HepG2 (cell line): Measurements from ENCODE around the gene MBLAC1. TPM values are rescaled to one million over a fixed set of nuclear protein-coding genes. Genes with fewer than 3 reads are reported as not detected.
A peak's percentile ranks its signal among the peaks of the same experiment; 100 is the strongest.

Source experiments
- ARID3A ChIP-seq: IDR thresholded peaks from 2 replicates; pipeline ENCODE4 v1.6.1; 2012; ENCODE audit warnings: low read depth, low read length, improper control_type of control experiment
- DPF2 ChIP-seq: sonication (generic); formaldehyde crosslinking; IDR thresholded peaks from 2 replicates; pipeline ENCODE4 v1.4.0; 2020; ENCODE audit warnings: mild to moderate bottlenecking, low read depth, missing genetic modification reagents, borderline replicate concordance
- FOXK2 ChIP-seq: fragments of 450-650 bp; IDR thresholded peaks from 2 replicates; pipeline ENCODE4 v1.6.1; 2016
- GLI4 ChIP-seq: sonication (generic); formaldehyde crosslinking; IDR thresholded peaks from 2 replicates; pipeline ENCODE4 v1.5.1; 2020; ENCODE audit warnings: missing genetic modification reagents, mild to moderate bottlenecking, moderate library complexity, borderline replicate concordance
- HNF1B ChIP-seq: sonication (generic); formaldehyde crosslinking; IDR thresholded peaks from 2 replicates; pipeline ENCODE4 v1.5.1; 2020; ENCODE audit warnings: mild to moderate bottlenecking, moderate library complexity, missing genetic modification reagents
- HNRNPL ChIP-seq: fragments of 200-400 bp; formaldehyde crosslinking; IDR thresholded peaks from 2 replicates; pipeline ENCODE4 v1.6.1; 2017; ENCODE audit warnings: mild to moderate bottlenecking, low read depth, low read length
- MAFF ChIP-seq: IDR thresholded peaks from 2 replicates; pipeline ENCODE4 v1.6.1; 2011; ENCODE audit warnings: low read depth, low read length, improper control_type of control experiment
- MLLT10 ChIP-seq: sonication (generic); formaldehyde crosslinking; IDR thresholded peaks from 2 replicates; pipeline ENCODE4 v1.4.0; 2020; ENCODE audit warnings: missing genetic modification reagents
- NCOA2 ChIP-seq: sonication (generic); formaldehyde crosslinking; IDR thresholded peaks from 2 replicates; pipeline ENCODE4 v1.8.0; 2022; ENCODE audit warnings: inconsistent platforms
- SMAD9 ChIP-seq: sonication (generic); formaldehyde crosslinking; IDR thresholded peaks from 2 replicates; pipeline ENCODE4 v1.5.1; 2020; ENCODE audit warnings: mild to moderate bottlenecking, missing genetic modification reagents
- ZBTB40 ChIP-seq, 2 experiments: fragments of 450-650 bp in 1 of 2; sonication (generic) in 1 of 2; formaldehyde crosslinking in 1 of 2; IDR thresholded peaks; 2 replicates each; pipeline versions ENCODE4 v1.6.1 to v1.8.0; 2016 to 2022; ENCODE audit warnings: antibody characterized with exemption in 1 of 2, mild to moderate bottlenecking in 1 of 2, missing genetic modification reagents in 1 of 2
- ZNF383 ChIP-seq: sonication (generic); formaldehyde crosslinking; IDR thresholded peaks from 2 replicates; pipeline ENCODE4 v1.4.0; 2020; ENCODE audit warnings: missing genetic modification reagents, mild to moderate bottlenecking, borderline replicate concordance
- ZNF572 ChIP-seq: sonication (generic); formaldehyde crosslinking; IDR thresholded peaks from 2 replicates; pipeline ENCODE4 v1.5.1; 2020; ENCODE audit warnings: mild to moderate bottlenecking, missing genetic modification reagents
- ZNF644 ChIP-seq: IDR thresholded peaks from 2 replicates; pipeline ENCODE4 v1.6.1; 2016; ENCODE audit warnings: low read depth
- ZNF660 ChIP-seq: sonication (generic); formaldehyde crosslinking; IDR thresholded peaks from 2 replicates; pipeline ENCODE4 v1.5.1; 2020; ENCODE audit warnings: mild to moderate bottlenecking, low read depth, missing genetic modification reagents, borderline replicate concordance
- ZSCAN31 ChIP-seq: sonication (generic); formaldehyde crosslinking; IDR thresholded peaks from 2 replicates; pipeline ENCODE4 v1.5.0; 2020; ENCODE audit warnings: low read depth, mild to moderate bottlenecking, missing genetic modification reagents
- polyA plus RNA-seq, 8 experiments: library from polyadenylated mRNA; depleted of rRNA in 3 of 8; stranded (reverse) in 7 of 8; unstranded in 1 of 8; fragments of >200 nt; fragmentation: Illumina TruSeq in 4 of 8; extraction: Trizol in 4 of 8; gene quantifications; 2 replicates each; pipeline versions ENCODE4 v1.2.1 to v1.2.3, GENCODE V29; 2011 to 2016; ENCODE audit warnings: low read depth in 4 of 8, missing spikeins in 1 of 8, mixed read lengths in 1 of 8; ENCODE audit not compliant: insufficient read depth in 1 of 8
- total RNA-seq, 5 experiments: library from RNA; depleted of rRNA; stranded (reverse); fragments of >200 nt; fragmentation: Illumina TruSeq; extraction: Trizol; gene quantifications; 2 replicates each; pipeline ENCODE4 v1.2.3, GENCODE V29; 2016; ENCODE audit warnings: low read depth in 1 of 5

The MBLAC1 gene
- total and polyA plus RNA-seq, 2 of the 13 experiments (the other 11 are each of a cell fraction or from before 2014, with no cell fraction given): 0.79 to 2.1 TPM

- peak; percentile 48; the same call in 1 of the 2 replicates for TF ChIP-seq HNRNPL
- TF ChIP-seq HNF1B: no peak
- no peak for TF ChIP-seq MLLT10
- no peak for TF ChIP-seq ZNF660 (CRISPR knock-in tag)
- no peak for TF ChIP-seq ZNF572 (CRISPR knock-in tag)
- no peak for TF ChIP-seq ARID3A
- no peak for TF ChIP-seq SMAD9 (CRISPR knock-in tag)
- 0 out of 2 replicates have a peak, but pooled peaks have one; percentile 47 for TF ChIP-seq GLI4 (CRISPR knock-in tag)
- TF ChIP-seq ZNF383 (CRISPR knock-in tag): no peak
- TF ChIP-seq ZSCAN31: no peak
- peak; percentile 94 for TF ChIP-seq FOXK2
- no peak for TF ChIP-seq ZBTB40 (IDR thresholded peaks at IDR 0.05)
- peak; percentile 17 for TF ChIP-seq ZBTB40 (CRISPR knock-in tag; IDR thresholded peaks at IDR 0.05)
- no peak for TF ChIP-seq ZNF644
- no peak for TF ChIP-seq MAFF
- no peak for TF ChIP-seq DPF2 (CRISPR knock-in tag)
- TF ChIP-seq NCOA2 (CRISPR knock-in tag): peak; percentile 20; the same call in 1 of the 2 replicates
Observed at GRCh38 chr7:100126931-100127865, at the start of gene MBLAC1 (continued).
